ENCODE results near the gene USP32. TPM values are rescaled to one million over a fixed set of nuclear protein-coding genes. Genes with fewer than 3 reads are reported as not detected.
"Not testable (repeated sequence)": the region's sequence is repeated elsewhere in the genome, so short reads cannot be mapped to it uniquely, and the experiment has no call there.

Gene USP32
- total RNA-seq, 1 donor from 2014 or later = 34.2 TPM

- intact Hi-C loops (cut with micrococcal nuclease) = no loop called here
These were observed 8.6 kb downstream of the USP32 start for GRCh38 chr17:60383379-60383778.

GRCh38 chr17:60381958-60382357 is 10.0 kb downstream of the USP32 start:
- intact Hi-C loops (cut with micrococcal nuclease) = no loop called here

GRCh38 chr17:60379461-60379860 is 12.5 kb downstream of the USP32 start:
- intact Hi-C loops (cut with micrococcal nuclease) = not testable (repeated sequence)

- intact Hi-C loops (cut with micrococcal nuclease) = not testable (repeated sequence)
These were observed 13.7 kb downstream of the USP32 start for GRCh38 chr17:60378187-60378586.

DNA sequence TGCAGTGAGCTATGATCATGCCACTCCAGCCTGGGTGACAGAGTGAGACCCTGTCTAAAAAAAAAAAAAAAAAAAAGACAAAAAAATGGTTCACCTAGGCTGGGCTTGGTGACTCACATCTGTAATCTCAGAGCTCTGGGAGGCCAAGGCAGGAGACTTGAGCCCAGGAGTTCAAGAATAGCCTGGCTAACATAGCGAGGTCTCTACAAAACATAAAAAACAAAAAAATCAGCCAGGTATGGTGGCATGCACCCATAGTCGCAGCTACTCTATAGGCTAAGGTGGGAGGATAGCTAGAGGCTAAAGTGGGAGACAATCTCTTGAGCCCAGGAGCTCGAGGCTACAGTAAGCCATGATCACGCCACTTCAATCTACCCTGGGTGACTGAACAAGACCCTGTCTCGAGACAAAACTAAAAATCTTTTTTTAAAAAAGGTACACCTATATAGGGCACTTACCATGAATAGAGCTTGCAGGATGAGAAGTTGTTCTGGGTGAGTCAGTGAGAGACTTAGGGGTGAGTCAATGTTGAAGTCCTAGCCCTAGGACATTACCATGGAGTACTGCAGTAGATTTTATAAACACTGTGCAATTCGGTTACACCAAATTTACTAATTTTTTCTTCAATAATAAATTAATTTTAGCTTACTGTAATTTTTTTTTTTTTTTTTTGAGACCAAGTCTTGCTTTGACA is 19.0 kb downstream of the USP32 start:
- intact Hi-C loops (cut with micrococcal nuclease) = no loop called here

DNA sequence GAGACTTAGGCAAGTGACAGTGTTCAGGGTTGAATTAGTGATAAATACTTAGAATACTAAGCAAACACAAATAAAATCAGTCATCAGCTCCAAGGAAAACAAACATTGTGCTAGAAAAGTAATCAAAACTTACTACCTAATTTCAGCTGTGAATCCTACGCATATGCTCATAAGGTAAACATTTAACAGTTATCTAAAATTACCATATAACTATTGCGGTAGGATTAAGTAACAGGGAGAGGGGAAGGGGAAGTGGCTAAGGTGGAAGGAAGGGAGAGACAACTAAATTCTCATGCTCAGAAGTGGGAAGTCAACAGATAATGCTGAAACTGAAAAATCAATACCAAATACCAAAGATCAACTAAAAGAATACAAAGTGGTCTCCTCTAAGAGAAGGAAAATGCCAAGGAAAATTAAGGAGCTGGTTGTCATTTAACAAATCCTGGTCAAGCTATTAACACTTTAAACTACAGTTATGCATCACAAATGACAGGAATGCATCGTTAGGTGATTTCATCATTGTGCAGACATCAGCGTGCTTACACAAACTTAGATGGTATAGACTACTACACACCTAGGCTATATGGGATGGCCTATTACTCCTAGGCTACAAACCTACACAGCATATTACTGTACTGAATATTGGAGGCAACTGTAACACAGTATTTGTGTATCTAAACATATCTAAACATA is 20.0 kb downstream of the USP32 start:
- intact Hi-C loops (cut with micrococcal nuclease) = no loop called here

GRCh38 chr17:60371416-60371815 is 20.5 kb downstream of the USP32 start:
- intact Hi-C loops (cut with micrococcal nuclease) = no loop called here

DNA sequence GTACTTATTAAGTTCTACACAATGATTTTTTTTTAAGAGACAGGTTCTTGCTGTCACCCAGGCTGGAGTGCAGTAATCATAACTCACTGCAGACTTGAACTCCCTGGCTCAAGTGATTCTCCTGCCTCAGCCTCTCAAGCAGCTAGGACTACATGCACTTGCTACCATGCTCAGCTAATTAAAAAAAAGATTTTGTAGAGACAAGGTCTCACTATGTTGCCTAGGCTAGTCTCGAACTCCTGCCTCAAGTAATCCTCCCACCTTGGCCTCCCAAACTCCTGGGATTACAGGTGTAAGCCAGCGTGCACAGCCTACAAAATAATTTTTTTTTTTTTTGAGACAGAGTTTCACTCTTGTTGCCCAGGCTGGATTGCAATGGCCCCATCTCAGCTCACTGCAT is 22.2 kb downstream of the USP32 start:
- intact Hi-C loops (cut with micrococcal nuclease) = no loop called here

GRCh38 chr17:60363700-60364405 is 28.1 kb downstream of the USP32 start:
- intact Hi-C loops (cut with micrococcal nuclease) = no loop called here

DNA sequence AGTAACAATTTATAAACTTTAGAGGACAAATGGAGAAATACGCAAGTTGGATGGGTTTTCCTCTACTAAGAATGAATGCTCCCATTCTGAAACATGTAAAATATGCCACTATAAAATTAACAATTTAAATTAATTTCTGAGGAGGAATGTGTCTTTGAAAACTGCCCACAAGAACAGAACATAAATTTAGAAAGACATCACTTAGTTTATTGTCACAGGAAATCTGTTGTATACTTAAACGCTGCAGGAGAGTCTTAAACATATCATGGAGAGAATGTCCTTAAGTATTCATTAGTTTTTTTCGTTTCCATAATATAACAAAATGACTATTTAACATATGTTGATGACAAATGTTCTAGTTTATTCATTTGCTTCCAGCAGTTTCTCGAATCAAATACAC is 29.6 kb downstream of the USP32 start:
- intact Hi-C loops (cut with micrococcal nuclease) = no loop called here

- intact Hi-C loops (cut with micrococcal nuclease) = no loop called here
These were observed 30.0 kb downstream of the USP32 start for GRCh38 chr17:60361889-60362288.

GRCh38 chr17:60359415-60359814 is 32.5 kb downstream of the USP32 start:
- intact Hi-C loops (cut with micrococcal nuclease) = loop anchor here (5.0 kb wide), 1 partner anchor 33 kb away; the partner anchor contains the start of gene USP32

- intact Hi-C loops (cut with micrococcal nuclease) = loop anchor here (5.0 kb wide), 1 partner anchor 34 kb away; the partner anchor contains the start of gene USP32
These were observed 33.2 kb downstream of the USP32 start for GRCh38 chr17:60358606-60359225.

GRCh38 chr17:60356940-60357339 is 35.0 kb downstream of the USP32 start:
- intact Hi-C loops (cut with micrococcal nuclease) = loop anchor here (5.0 kb wide), 1 partner anchor 35 kb away; the partner anchor contains the start of gene USP32

GRCh38 chr17:60355663-60356594 is 36.0 kb downstream of the USP32 start:
- intact Hi-C loops (cut with micrococcal nuclease) = loop anchor here (5.0 kb wide), 1 partner anchor 36 kb away; the partner anchor contains the start of gene USP32

- intact Hi-C loops (cut with micrococcal nuclease) = no loop called here
These were observed 37.7 kb downstream of the USP32 start for GRCh38 chr17:60354223-60354622.

GRCh38 chr17:60353773-60354172 is 38.2 kb downstream of the USP32 start:
- intact Hi-C loops (cut with micrococcal nuclease) = no loop called here

DNA sequence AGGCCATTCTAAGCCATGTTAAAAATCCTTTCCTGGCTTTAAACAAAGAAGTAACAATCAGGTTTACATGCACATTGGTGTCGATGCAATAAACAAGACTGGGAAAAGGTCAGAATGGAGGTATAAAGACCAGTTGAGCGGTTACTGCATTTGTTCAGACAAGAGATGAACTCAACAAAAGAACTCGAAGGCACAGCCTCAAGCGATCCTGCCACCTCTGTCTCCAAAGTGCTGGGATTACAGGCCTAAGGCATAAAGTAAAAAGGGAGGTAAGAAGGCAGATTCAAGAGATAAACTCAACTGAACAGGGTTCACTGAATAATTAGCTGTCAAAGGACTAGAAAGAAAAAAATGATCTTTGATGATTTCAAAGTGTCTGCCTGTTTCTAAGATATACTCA is 39.4 kb downstream of the USP32 start:
- intact Hi-C loops (cut with micrococcal nuclease) = no loop called here

GRCh38 chr17:60352071-60352470 is 39.9 kb downstream of the USP32 start:
- intact Hi-C loops (cut with micrococcal nuclease) = no loop called here

DNA sequence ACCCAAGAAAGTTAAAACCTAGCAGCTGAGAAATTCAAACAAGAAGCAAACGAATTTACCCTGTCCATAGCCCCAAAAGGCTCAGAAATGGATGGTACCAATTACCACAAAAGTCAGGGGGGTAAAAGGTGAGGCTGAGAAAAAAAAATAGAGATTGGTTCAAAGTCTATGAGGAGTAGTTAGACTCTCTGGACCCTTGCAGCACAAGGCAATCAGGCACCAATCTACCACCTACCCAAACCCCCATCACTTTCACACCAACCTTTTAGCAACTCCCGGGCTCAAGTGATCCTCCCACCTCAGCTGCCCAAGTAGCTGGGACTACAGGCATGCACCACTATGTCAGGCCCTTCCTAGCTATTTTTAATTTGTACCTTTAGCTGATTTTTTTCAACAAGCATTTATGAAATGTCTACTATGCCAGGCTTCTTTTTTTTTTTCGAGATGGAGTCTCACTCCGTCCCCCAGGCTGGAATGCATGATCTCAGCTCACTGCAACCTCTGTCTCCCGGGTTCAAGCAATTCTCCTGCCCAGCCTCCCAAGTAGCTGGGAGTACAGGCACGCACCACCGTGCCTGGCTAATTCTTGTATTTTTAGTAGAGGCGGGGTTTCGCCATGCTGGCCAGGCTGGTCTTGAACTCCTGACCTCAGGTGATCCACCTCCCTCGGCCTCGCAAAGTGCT is 40.8 kb downstream of the USP32 start:
- intact Hi-C loops (cut with micrococcal nuclease) = no loop called here

Measured in T-helper 2 cell treated with Interferon-gamma antibody and Interleukin-4, amounts not matched to agents 100 ng/mL and 5 ng/mL, for 36 hours (primary cell).